IMR-90 (cell line): ENCODE results near the gene NALCN. TPM values are rescaled to one million over a fixed set of nuclear protein-coding genes. Genes with fewer than 3 reads are reported as not detected.

ENCODE experiments used
- ATAC-seq: fragments of 200-7000 bp; cut with Tn5 transposase; 2 replicates; pipeline ENCODE4 v1.9.1; 2020; ENCODE audit warnings: low read depth, mild to moderate bottlenecking, moderate library complexity
- BruUV-seq: library from RNA; stranded (reverse); fragments of 400-500 nt; replicated peaks from 2 replicates; lab custom pipeline; 2021; lab: Mats Ljungman, UMichigan
- CTCF ChIA-PET: fragments of 300-600 bp; formaldehyde crosslinking; extraction: SDS; loops from one replicate; lab custom pipeline; 2021; ENCODE audit warnings: antibody characterized with exemption; lab: Yijun Ruan, JAX
- POLR2A ChIA-PET: fragments of 300-600 bp; sonication (Branson Sonifier 250); formaldehyde crosslinking; loops from one replicate; lab custom pipeline; 2022; ENCODE audit warnings: antibody characterized with exemption; ENCODE audit not compliant: unreplicated experiment; lab: Charles Lee
- DNase-seq: peaks from one replicate; pipeline ENCODE4 v3.0.0; 2013
- H2AFZ ChIP-seq: replicated peaks from 2 replicates; pipeline ENCODE3; 2013; ENCODE audit warnings: low read length, mild to moderate bottlenecking; ENCODE audit not compliant: poor library complexity
- H2AK5ac ChIP-seq: 2 replicates; pipeline ENCODE4 v1.6.1; 2013; ENCODE audit warnings: low read depth, low read length, inconsistent platforms
- H2AK9ac ChIP-seq: replicated peaks from 2 replicates; pipeline ENCODE3; 2013; ENCODE audit warnings: mild to moderate bottlenecking, low read depth, low read length, moderate library complexity; ENCODE audit not compliant: poor library complexity
- H2BK120ac ChIP-seq: 2 replicates; pipeline ENCODE4 v1.6.1; 2013; ENCODE audit warnings: low read depth, low read length, inconsistent platforms
- H2BK15ac ChIP-seq: 3 replicates; pipeline ENCODE4 v1.6.1; 2013; ENCODE audit warnings: low read depth, low read length, inconsistent platforms
- H2BK20ac ChIP-seq: 2 replicates; pipeline ENCODE4 v1.6.1; 2013; ENCODE audit warnings: low read depth, mild to moderate bottlenecking, inconsistent platforms, low read length, moderate library complexity
- H2BK5ac ChIP-seq: 2 replicates; pipeline ENCODE4 v1.6.1; 2013; ENCODE audit warnings: mild to moderate bottlenecking, low read depth, low read length, inconsistent platforms; ENCODE audit not compliant: poor library complexity, severe bottlenecking
- H3K14ac ChIP-seq: replicated peaks from 2 replicates; pipeline ENCODE4 v1.6.1; 2013; ENCODE audit warnings: low read depth, low read length, inconsistent platforms
- H3K18ac ChIP-seq: 2 replicates; pipeline ENCODE4 v1.6.1; 2013; ENCODE audit warnings: low read depth, low read length, control low read depth
- H3K23ac ChIP-seq: 2 replicates; pipeline ENCODE4 v1.6.1; 2013; ENCODE audit warnings: low read depth, low read length, inconsistent platforms
- H3K27ac ChIP-seq: 2 replicates; pipeline ENCODE4 v1.5.1; 2013; ENCODE audit warnings: mild to moderate bottlenecking, control low read depth, low read length; ENCODE audit not compliant: insufficient read depth
- H3K27me3 ChIP-seq: 2 replicates; pipeline ENCODE4 v1.6.1; 2013; ENCODE audit warnings: low read length; ENCODE audit not compliant: control insufficient read depth, insufficient read depth
- H3K36me3 ChIP-seq: 2 replicates; pipeline ENCODE4 v1.6.1; 2013; ENCODE audit warnings: low read length, mixed read lengths; ENCODE audit not compliant: control insufficient read depth, insufficient read depth
- H3K4ac ChIP-seq: 2 replicates; pipeline ENCODE4 v1.6.1; 2013; ENCODE audit warnings: low read depth, low read length, inconsistent platforms
- H3K4me1 ChIP-seq: 2 replicates; pipeline ENCODE4 v1.6.1; 2013; ENCODE audit warnings: low read length, mixed read lengths; ENCODE audit not compliant: control insufficient read depth, insufficient read depth
- H3K4me2 ChIP-seq: 2 replicates; pipeline ENCODE4 v1.6.1; 2013; ENCODE audit warnings: low read depth, mild to moderate bottlenecking, control low read depth, low read length, moderate library complexity
- H3K4me3 ChIP-seq: 2 replicates; pipeline ENCODE4 v1.5.1; 2013; ENCODE audit warnings: low read depth, mild to moderate bottlenecking, control low read depth, low read length, moderate library complexity; ENCODE audit not compliant: insufficient read depth
- H3K56ac ChIP-seq: 2 replicates; pipeline ENCODE4 v1.6.1; 2013; ENCODE audit warnings: low read length, inconsistent platforms; ENCODE audit not compliant: insufficient read depth; ENCODE audit errors: extremely low read depth
- H3K79me1 ChIP-seq, 2 experiments: 2 replicates each; pipeline ENCODE4 v1.6.1; 2013; ENCODE audit warnings: low read length in 2 of 2, inconsistent platforms in 1 of 2, low read depth in 1 of 2
- H3K9ac ChIP-seq: 2 replicates; pipeline ENCODE4 v1.6.1; 2013; ENCODE audit warnings: low read depth, low read length, control low read depth
- H3K9me1 ChIP-seq: 2 replicates; pipeline ENCODE4 v1.6.1; 2013; ENCODE audit warnings: low read length, inconsistent platforms; ENCODE audit not compliant: insufficient read depth
- H3K9me3 ChIP-seq: 2 replicates; pipeline ENCODE4 v1.6.1; 2013; ENCODE audit warnings: low read length; ENCODE audit not compliant: control insufficient read depth, insufficient read depth
- H4K20me1 ChIP-seq: 2 replicates; pipeline ENCODE4 v1.6.1; 2013; ENCODE audit warnings: low read length, inconsistent platforms; ENCODE audit not compliant: insufficient read depth
- H4K5ac ChIP-seq: 2 replicates; pipeline ENCODE4 v1.6.1; 2013; ENCODE audit warnings: mild to moderate bottlenecking, low read depth, low read length, control low read depth
- H4K8ac ChIP-seq, 2 experiments: 2 replicates each; pipeline ENCODE4 v1.6.1; 2013; ENCODE audit warnings: low read depth in 2 of 2, low read length in 2 of 2, control low read depth in 1 of 2, inconsistent platforms in 1 of 2
- H4K91ac ChIP-seq: 2 replicates; pipeline ENCODE4 v1.6.1; 2013; ENCODE audit warnings: low read depth, low read length, inconsistent platforms; ENCODE audit not compliant: insufficient read depth
- BHLHE40 ChIP-seq: fragments of 150-350 bp; IDR thresholded peaks from 2 replicates; pipeline ENCODE4 v1.6.1; 2016; ENCODE audit warnings: mild to moderate bottlenecking, low read depth, low read length
- CEBPB ChIP-seq: IDR thresholded peaks from 2 replicates; pipeline ENCODE4 v1.6.1; 2012; ENCODE audit warnings: low read depth, low read length, improper control_type of control experiment
- CHD1 ChIP-seq: IDR thresholded peaks from 2 replicates; pipeline ENCODE4 v1.6.1; 2012; ENCODE audit warnings: low read depth, low read length, improper control_type of control experiment
- CTCF ChIP-seq: conservative IDR thresholded peaks from 2 replicates; pipeline ENCODE4 v1.5.1; 2012; ENCODE audit warnings: mild to moderate bottlenecking, low read depth, low read length, improper control_type of control experiment
- ELK1 ChIP-seq: fragments of 150-350 bp; IDR thresholded peaks from 2 replicates; pipeline ENCODE4 v1.6.1; 2016; ENCODE audit warnings: low read depth, mild to moderate bottlenecking, low read length, moderate library complexity, borderline replicate concordance
- FOS ChIP-seq: fragments of 150-350 bp; IDR thresholded peaks from 2 replicates; pipeline ENCODE4 v1.6.1; 2016; ENCODE audit warnings: low read depth, low read length
- MAFK ChIP-seq: IDR thresholded peaks from 2 replicates; pipeline ENCODE4 v1.6.1; 2012; ENCODE audit warnings: low read depth, low read length, improper control_type of control experiment
- MAZ ChIP-seq: IDR thresholded peaks from 2 replicates; pipeline ENCODE4 v1.6.1; 2012; ENCODE audit warnings: low read depth, mild to moderate bottlenecking, low read length, improper control_type of control experiment, moderate library complexity, borderline replicate concordance
- MXI1 ChIP-seq: IDR thresholded peaks from 2 replicates; pipeline ENCODE4 v1.6.1; 2012; ENCODE audit warnings: low read depth, mild to moderate bottlenecking, low read length, moderate library complexity, borderline replicate concordance
- RAD21 ChIP-seq: IDR thresholded peaks from 2 replicates; pipeline ENCODE4 v1.6.1; 2012; ENCODE audit warnings: low read length, improper control_type of control experiment
- RFX5 ChIP-seq: IDR thresholded peaks from 2 replicates; pipeline ENCODE4 v1.8.0; 2012; ENCODE audit warnings: low read depth, mild to moderate bottlenecking, low read length, moderate library complexity
- SMC3 ChIP-seq: fragments of 150-350 bp; IDR thresholded peaks from 2 replicates; pipeline ENCODE4 v1.6.1; 2016; ENCODE audit warnings: low read depth, mild to moderate bottlenecking, antibody characterized with exemption, low read length, moderate library complexity
- USF2 ChIP-seq: fragments of 150-350 bp; IDR thresholded peaks from 2 replicates; pipeline ENCODE4 v1.6.1; 2017; ENCODE audit warnings: mild to moderate bottlenecking, antibody characterized with exemption, low read length, low read depth
- WGBS, 2 experiments: methylation state at CpG; one replicate each; pipeline versions ENCODE4 v1.1.5 to v1.1.7; 2013; ENCODE audit warnings: missing lambda C conversion rate in 2 of 2; ENCODE audit not compliant: insufficient read length in 1 of 2; ENCODE audit errors: extremely low coverage in 2 of 2; 5-methylcytosine and 5-hydroxymethylcytosine counted together
- dilution Hi-C: fragments of 300-500 bp; cut with HindIII; formaldehyde crosslinking; loops from one replicate; pipeline ENCODE4 v1.14.3; 2018; ENCODE audit warnings: low sequenced_read_pairs; ENCODE audit not compliant: unreplicated experiment
- in situ Hi-C: fragments of 300-500 bp; cut with MboI; formaldehyde crosslinking; loops from 3 replicates; pipeline ENCODE4 v1.14.3; 2019; ENCODE audit warnings: low sequenced_read_pairs, inconsistent platforms, mixed read lengths
- intact Hi-C: fragments of 100-400 bp; cut with micrococcal nuclease; formaldehyde crosslinking; loops from 2 replicates; pipeline ENCODE4 v1.10.0; 2022
- polyA plus RNA-seq, 3 experiments: library from polyadenylated mRNA; depleted of rRNA; stranded (reverse); fragments of >200 nt; gene quantifications; 2 replicates each; pipeline ENCODE4 v1.2.3, GENCODE V29; 2012; ENCODE audit warnings: low replicate concordance in 1 of 3
- total RNA-seq: library from RNA; depleted of rRNA; stranded (reverse); fragments of >200 nt; gene quantifications from 2 replicates; pipeline ENCODE4 v1.2.3, GENCODE V29; 2012

NALCN gene
- total and polyA plus RNA-seq, 2 of the 4 experiments (the other 2 are of a cell fraction): 2.9 to 4.8 TPM

DNA sequence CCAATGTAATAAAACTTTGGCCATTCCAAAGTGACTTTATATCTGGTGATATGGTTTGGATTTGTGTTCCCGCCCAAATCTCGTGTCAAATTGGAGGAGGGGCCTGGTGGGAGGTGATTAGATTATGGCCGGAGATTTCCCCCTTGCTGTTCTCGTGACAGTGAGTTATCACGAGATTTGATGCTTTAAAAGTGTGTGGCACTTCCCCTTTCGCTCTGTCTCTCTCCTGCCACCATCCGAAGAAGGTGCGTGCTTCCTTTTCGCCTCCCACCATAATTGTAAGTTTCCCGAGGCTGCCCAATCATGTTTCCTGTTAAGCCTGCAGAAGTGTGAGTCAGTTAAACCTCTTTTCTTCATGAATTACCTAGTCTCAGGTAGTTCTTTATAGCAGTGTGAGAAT is 9.3 kb upstream of the NALCN start:
- BruUV-seq: no TSS peak
- TF ChIP-seq MXI1 (no peak), RAD21 (no peak), MAZ (no peak), SMC3 (no peak), MAFK (no peak), ELK1 (no peak), RFX5 (no peak), CTCF (no peak), CHD1 (no peak), USF2 (no peak), CEBPB (no peak), FOS (no peak), BHLHE40 (no peak)
- Histone ChIP-seq H3K14ac (no peak overlapping the region), H4K5ac (no peak overlapping the region), H3K4me2 (no peak overlapping the region), H3K27ac (no peak overlapping the region), H2BK15ac (no peak overlapping the region), H3K9me1 (no peaks in the 10 kb centered on the region), H3K18ac (no peak overlapping the region), H4K20me1 (no peaks in the 10 kb centered on the region), H3K9me3 (no peaks in the 10 kb centered on the region), H3K23ac (no peak overlapping the region), H4K8ac (no peak overlapping the region), H3K36me3 (no peaks in the 10 kb centered on the region), H2AFZ (no peak overlapping the region), H2BK20ac (no peak overlapping the region), H2AK9ac (no peak overlapping the region), H2BK5ac (no peak overlapping the region), H3K9ac (no peak overlapping the region), H3K4me3 (no peak overlapping the region), H3K79me1 (no peaks in the 10 kb centered on the region), H4K91ac (no peak overlapping the region), H3K4ac (no peak overlapping the region), H3K27me3 (no peaks in the 10 kb centered on the region), H2BK120ac (no peak overlapping the region), H2AK5ac (no peak overlapping the region), H3K4me1 (no peaks in the 10 kb centered on the region), H3K56ac (no peak overlapping the region)
- POLR2A ChIA-PET: no interaction called here
- DNase-seq (no peak), ATAC-seq (no peak)
- in situ Hi-C loops (no loop called here), dilution Hi-C loops (no loop called here), intact Hi-C loops (no loop called here)
- WGBS, 2 experiments: 92% methylated on average over 4 of the region's 10 CpGs; no CpG with 5 or more reads in 1 of the 2 experiments
- CTCF ChIA-PET: no interaction called here
